ENCODE data around the gene PLEKHH3. TPM values are rescaled to one million over a fixed set of nuclear protein-coding genes. Genes with fewer than 3 reads are reported as not detected.

PLEKHH3 gene
- total and polyA plus RNA-seq, 10 of the 15 experiments (the other 5 are each of a cell fraction or from before 2014, with no cell fraction given): 0.31 to 38.0 (median 11.0) TPM

DNA sequence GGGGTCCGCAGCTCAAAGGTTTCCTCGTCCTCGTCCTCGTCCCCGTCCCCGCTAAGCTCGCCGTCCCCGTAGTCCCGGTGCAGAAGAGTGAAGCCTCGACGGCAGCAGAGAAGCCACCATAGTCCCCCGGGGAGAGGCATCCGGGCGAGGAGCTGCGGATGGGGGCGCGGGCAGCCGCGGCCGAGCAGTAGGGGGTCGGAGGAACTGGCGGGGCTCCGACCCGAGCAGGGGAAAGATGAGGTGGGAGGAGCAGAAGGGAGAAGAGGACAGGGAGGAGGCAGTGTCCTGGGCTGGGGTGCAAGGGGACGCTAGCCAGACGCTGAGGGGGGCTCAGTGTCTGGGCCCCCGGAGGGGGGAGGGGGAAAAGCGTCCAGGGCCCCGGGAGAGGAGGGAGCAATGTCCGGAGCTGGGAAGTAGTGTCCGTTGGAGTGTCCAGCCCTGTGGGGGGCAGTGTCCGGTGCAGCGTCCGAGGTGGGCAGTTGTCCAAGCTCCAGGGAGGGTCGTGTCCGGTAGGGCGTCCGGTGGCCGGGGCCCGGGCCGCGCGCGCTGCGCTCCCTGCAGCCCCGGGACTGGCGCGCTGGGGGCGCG is at the start of gene PLEKHH3 (continued):
- TF ChIP-seq TCF3 (IDR thresholded peaks at IDR 0.05; ENCODE audit: borderline replicate concordance, insufficient read depth, low read depth, low read length): 0 out of 2 replicates have a peak, but pooled peaks have one; percentile 12
- no peak for TF ChIP-seq REST (IDR thresholded peaks at IDR 0.05; ENCODE audit: low read depth, low read length)
- TF ChIP-seq FOS (IDR thresholded peaks at IDR 0.05; ENCODE audit: borderline replicate concordance, extremely low read depth, insufficient read length): no peak
- no peak for TF ChIP-seq NR2C2 (IDR thresholded peaks at IDR 0.05; ENCODE audit: borderline replicate concordance, control insufficient read depth, insufficient read length, low read depth)
- TF ChIP-seq MEF2A (IDR thresholded peaks at IDR 0.05; ENCODE audit: insufficient read depth, low read depth, low read length): no peak
- TF ChIP-seq, protein P1, sequence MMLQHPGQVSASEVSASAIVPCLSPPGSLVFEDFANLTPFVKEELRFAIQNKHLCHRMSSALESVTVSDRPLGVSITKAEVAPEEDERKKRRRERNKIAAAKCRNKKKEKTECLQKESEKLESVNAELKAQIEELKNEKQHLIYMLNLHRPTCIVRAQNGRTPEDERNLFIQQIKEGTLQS (IDR thresholded peaks at IDR 0.05; ENCODE audit: borderline replicate concordance, extremely low read depth, low read depth, low read length): no peak
- TF ChIP-seq, protein P2, sequence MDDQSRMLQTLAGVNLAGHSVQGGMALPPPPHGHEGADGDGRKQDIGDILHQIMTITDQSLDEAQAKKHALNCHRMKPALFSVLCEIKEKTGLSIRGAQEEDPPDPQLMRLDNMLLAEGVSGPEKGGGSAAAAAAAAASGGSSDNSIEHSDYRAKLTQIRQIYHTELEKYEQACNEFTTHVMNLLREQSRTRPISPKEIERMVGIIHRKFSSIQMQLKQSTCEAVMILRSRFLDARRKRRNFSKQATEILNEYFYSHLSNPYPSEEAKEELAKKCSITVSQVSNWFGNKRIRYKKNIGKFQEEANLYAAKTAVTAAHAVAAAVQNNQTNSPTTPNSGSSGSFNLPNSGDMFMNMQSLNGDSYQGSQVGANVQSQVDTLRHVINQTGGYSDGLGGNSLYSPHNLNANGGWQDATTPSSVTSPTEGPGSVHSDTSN (IDR thresholded peaks at IDR 0.05; ENCODE audit: insufficient replicate concordance, low read depth, low read length): no peak
- no peak for TF ChIP-seq ZNF274 (IDR thresholded peaks at IDR 0.05; ENCODE audit: insufficient read depth, insufficient read length)
- TF ChIP-seq, protein P3, sequence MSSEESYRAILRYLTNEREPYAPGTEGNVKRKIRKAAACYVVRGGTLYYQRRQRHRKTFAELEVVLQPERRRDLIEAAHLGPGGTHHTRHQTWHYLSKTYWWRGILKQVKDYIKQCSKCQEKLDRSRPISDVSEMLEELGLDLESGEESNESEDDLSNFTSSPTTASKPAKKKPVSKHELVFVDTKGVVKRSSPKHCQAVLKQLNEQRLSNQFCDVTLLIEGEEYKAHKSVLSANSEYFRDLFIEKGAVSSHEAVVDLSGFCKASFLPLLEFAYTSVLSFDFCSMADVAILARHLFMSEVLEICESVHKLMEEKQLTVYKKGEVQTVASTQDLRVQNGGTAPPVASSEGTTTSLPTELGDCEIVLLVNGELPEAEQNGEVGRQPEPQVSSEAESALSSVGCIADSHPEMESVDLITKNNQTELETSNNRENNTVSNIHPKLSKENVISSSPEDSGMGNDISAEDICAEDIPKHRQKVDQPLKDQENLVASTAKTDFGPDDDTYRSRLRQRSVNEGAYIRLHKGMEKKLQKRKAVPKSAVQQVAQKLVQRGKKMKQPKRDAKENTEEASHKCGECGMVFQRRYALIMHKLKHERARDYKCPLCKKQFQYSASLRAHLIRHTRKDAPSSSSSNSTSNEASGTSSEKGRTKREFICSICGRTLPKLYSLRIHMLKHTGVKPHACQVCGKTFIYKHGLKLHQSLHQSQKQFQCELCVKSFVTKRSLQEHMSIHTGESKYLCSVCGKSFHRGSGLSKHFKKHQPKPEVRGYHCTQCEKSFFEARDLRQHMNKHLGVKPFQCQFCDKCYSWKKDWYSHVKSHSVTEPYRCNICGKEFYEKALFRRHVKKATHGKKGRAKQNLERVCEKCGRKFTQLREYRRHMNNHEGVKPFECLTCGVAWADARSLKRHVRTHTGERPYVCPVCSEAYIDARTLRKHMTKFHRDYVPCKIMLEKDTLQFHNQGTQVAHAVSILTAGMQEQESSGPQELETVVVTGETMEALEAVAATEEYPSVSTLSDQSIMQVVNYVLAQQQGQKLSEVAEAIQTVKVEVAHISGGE (CRISPR knock-in tag; IDR thresholded peaks at IDR 0.05): no peak
- TF ChIP-seq ZNF207 (IDR thresholded peaks at IDR 0.05; ENCODE audit: borderline replicate concordance): 0 out of 2 replicates have a peak, but pooled peaks have one; percentile 27
- 0 out of 2 replicates have a peak, but pooled peaks have one; percentile 11 for TF ChIP-seq NBN (IDR thresholded peaks at IDR 0.05)
- no peak for TF ChIP-seq YY1 (IDR thresholded peaks at IDR 0.05; ENCODE audit: low read depth, low read length)
- peak; percentile 68; the same call in 1 of the 2 replicates for TF ChIP-seq NKRF (conservative IDR thresholded peaks at IDR 0.05)
- TF ChIP-seq, protein P4, sequence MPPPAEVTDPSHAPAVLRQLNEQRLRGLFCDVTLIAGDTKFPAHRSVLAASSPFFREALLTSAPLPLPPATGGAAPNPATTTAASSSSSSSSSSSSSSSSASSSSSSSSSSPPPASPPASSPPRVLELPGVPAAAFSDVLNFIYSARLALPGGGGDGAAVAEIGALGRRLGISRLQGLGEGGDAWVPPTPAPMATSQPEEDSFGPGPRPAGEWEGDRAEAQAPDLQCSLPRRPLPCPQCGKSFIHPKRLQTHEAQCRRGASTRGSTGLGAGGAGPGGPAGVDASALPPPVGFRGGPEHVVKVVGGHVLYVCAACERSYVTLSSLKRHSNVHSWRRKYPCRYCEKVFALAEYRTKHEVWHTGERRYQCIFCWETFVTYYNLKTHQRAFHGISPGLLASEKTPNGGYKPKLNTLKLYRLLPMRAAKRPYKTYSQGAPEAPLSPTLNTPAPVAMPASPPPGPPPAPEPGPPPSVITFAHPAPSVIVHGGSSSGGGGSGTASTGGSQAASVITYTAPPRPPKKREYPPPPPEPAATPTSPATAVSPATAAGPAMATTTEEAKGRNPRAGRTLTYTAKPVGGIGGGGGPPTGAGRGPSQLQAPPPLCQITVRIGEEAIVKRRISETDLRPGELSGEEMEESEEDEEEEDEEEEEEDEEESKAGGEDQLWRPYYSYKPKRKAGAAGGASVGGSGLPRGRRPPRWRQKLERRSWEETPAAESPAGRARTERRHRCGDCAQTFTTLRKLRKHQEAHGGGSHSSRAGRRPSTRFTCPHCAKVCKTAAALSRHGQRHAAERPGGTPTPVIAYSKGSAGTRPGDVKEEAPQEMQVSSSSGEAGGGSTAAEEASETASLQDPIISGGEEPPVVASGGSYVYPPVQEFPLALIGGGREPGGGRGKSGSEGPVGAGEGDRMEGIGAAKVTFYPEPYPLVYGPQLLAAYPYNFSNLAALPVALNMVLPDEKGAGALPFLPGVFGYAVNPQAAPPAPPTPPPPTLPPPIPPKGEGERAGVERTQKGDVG (CRISPR knock-in tag; IDR thresholded peaks at IDR 0.05): no peak
